Thyroid gland (tissue), 4 donors: ENCODE results near the gene SPATA24. TPM values are rescaled to one million over a fixed set of nuclear protein-coding genes. Genes with fewer than 3 reads are reported as not detected.

Source experiments
- DNase-seq, 2 donors: peaks; one replicate each; pipeline ENCODE4 v3.0.0-alpha.2; 2019
- H3K27ac ChIP-seq, 3 donors: fragments of 200-600 bp; sonication (generic); 1 replicate in 2 of 3; 2 replicates in 1 of 3; pipeline ENCODE4 v1.5.1; 2016 to 2019; ENCODE audit warnings: mild to moderate bottlenecking in 1 of 3, moderate library complexity in 1 of 3
- H3K27me3 ChIP-seq: fragments of 200-600 bp; sonication (generic); one replicate; pipeline ENCODE4 v1.5.1; 2019
- H3K36me3 ChIP-seq, 2 donors: fragments of 200-600 bp; sonication (generic); one replicate each; pipeline ENCODE4 v1.5.1; 2016 to 2019
- H3K4me1 ChIP-seq, 2 donors: fragments of 200-600 bp; sonication (generic); one replicate each; pipeline ENCODE4 v1.5.1; 2017 to 2019
- H3K4me3 ChIP-seq, 3 donors: fragments of 200-600 bp; sonication (generic); replicated peaks in 1 of 3; 1 replicate in 2 of 3; 2 replicates in 1 of 3; pipeline ENCODE4 v1.5.1; 2016; ENCODE audit warnings: mild to moderate bottlenecking in 1 of 3
- H3K9me3 ChIP-seq: fragments of 200-600 bp; sonication (generic); one replicate; pipeline ENCODE4 v1.5.1; 2017
- CTCF ChIP-seq, 6 experiments: fragments of 200-600 bp in 3 of 6; fragments of 450-650 bp in 3 of 6; sonication (generic) in 3 of 6; IDR thresholded peaks; one replicate each; pipeline ENCODE4 v1.5.1; 2016 to 2019; ENCODE audit warnings: antibody characterized with exemption in 6 of 6, mild to moderate bottlenecking in 2 of 6, inconsistent platforms in 1 of 6, moderate library complexity in 1 of 6
- POLR2A ChIP-seq, 2 donors: fragments of 450-650 bp; IDR thresholded peaks; one replicate each; pipeline ENCODE4 v1.6.1; 2017; ENCODE audit warnings: antibody characterized with exemption in 2 of 2, mild to moderate bottlenecking in 2 of 2, moderate library complexity in 1 of 2
- WGBS, 2 donors: methylation state at CpG; one replicate each; pipeline ENCODE4 v1.1.5; 2017; 5-methylcytosine and 5-hydroxymethylcytosine counted together
- intact Hi-C: fragments of 100-400 bp; cut with DNase I; formaldehyde crosslinking; loops from one replicate; pipeline ENCODE4 v1.15.1; 2023
- total RNA-seq, 4 donors: library from RNA; depleted of rRNA; stranded (reverse); fragments of >200 nt; gene quantifications; one replicate each; pipeline ENCODE4 v1.2.3, GENCODE V29; 2016

The SPATA24 gene
- total RNA-seq, 4 donors from 2014 or later = 6.5 to 14.2 (median 7.3) TPM

- no peak overlapping the region for H3K27ac ChIP-seq
- peaks cover 0 to 14% of the 10 kb centered on the region in 2 donors for H3K4me1 ChIP-seq
- no peaks in the 10 kb centered on the region for H3K36me3 ChIP-seq
- no peaks in the 10 kb centered on the region for H3K9me3 ChIP-seq
- intact Hi-C loops = no loop called here
- WGBS, 2 donors = 85 to 92% methylated on average over 28 of the region's 28 CpGs
- no peak for DNase-seq
- H3K27me3 ChIP-seq = no peaks in the 10 kb centered on the region
- TF ChIP-seq CTCF (IDR thresholded peaks at IDR 0.05) (no peak), POLR2A (IDR thresholded peaks at IDR 0.05) (no peak)
- no peak overlapping the region for H3K4me3 ChIP-seq
These were observed 21.8 kb downstream of the SPATA24 start for GRCh38 chr5:139381837-139382761.

- WGBS, 2 donors = 88% methylated on average over 11 to 15 of the region's 15 CpGs
- Histone ChIP-seq H3K27ac (no peak overlapping the region), H3K27me3 (no peaks in the 10 kb centered on the region), H3K4me3 (no peak overlapping the region), H3K4me1 (peaks cover 0 to 9% of the 10 kb centered on the region in 2 donors), H3K36me3 (no peaks in the 10 kb centered on the region), H3K9me3 (no peaks in the 10 kb centered on the region)
- intact Hi-C loops = no loop called here
- TF ChIP-seq CTCF (IDR thresholded peaks at IDR 0.05) = no peak
- no peak for TF ChIP-seq POLR2A (IDR thresholded peaks at IDR 0.05)
- no peak for DNase-seq
These were observed 24.1 kb downstream of the SPATA24 start for GRCh38 chr5:139379626-139380449.

GRCh38 chr5:139378941-139379361 is 24.9 kb downstream of the SPATA24 start:
- no peak for TF ChIP-seq POLR2A (IDR thresholded peaks at IDR 0.05)
- no peak for TF ChIP-seq CTCF (IDR thresholded peaks at IDR 0.05)
- no peaks in the 10 kb centered on the region for H3K9me3 ChIP-seq
- WGBS, 2 donors = 83 to 87% methylated on average over 12 to 13 of the region's 13 CpGs
- no peaks in the 10 kb centered on the region for H3K36me3 ChIP-seq
- intact Hi-C loops = no loop called here
- H3K27ac ChIP-seq = no peak overlapping the region
- DNase-seq = no peak
- no peak overlapping the region for H3K4me3 ChIP-seq
- H3K4me1 ChIP-seq = peaks cover 3% of the 10 kb centered on the region in 2 donors
- H3K27me3 ChIP-seq = no peaks in the 10 kb centered on the region

- peaks cover 9 to 10% of the 10 kb centered on the region in 2 donors for H3K4me1 ChIP-seq
- peak in 1 of 2 donors; percentile 24 for DNase-seq
- WGBS, 2 donors = 53 to 79% methylated on average over 13 to 37 of the region's 47 CpGs
- H3K9me3 ChIP-seq = no peaks in the 10 kb centered on the region
- no peak overlapping the region for H3K27ac ChIP-seq
- TF ChIP-seq POLR2A (IDR thresholded peaks at IDR 0.05) (no peak), CTCF (IDR thresholded peaks at IDR 0.05) (no peak)
- H3K27me3 ChIP-seq = no peaks in the 10 kb centered on the region
- no peaks in the 10 kb centered on the region for H3K36me3 ChIP-seq
- H3K4me3 ChIP-seq = no peak overlapping the region
- intact Hi-C loops = no loop called here
These were observed 25.6 kb downstream of the SPATA24 start for GRCh38 chr5:139378101-139378825.
